COR-L47 (cell line): Measurements from ENCODE around the gene MYPN.

Source experiments
- DNase-seq: peaks from one replicate; lab custom pipeline; 2025; lab: John Stamatoyannopoulos, UW

MYPN gene

DNA sequence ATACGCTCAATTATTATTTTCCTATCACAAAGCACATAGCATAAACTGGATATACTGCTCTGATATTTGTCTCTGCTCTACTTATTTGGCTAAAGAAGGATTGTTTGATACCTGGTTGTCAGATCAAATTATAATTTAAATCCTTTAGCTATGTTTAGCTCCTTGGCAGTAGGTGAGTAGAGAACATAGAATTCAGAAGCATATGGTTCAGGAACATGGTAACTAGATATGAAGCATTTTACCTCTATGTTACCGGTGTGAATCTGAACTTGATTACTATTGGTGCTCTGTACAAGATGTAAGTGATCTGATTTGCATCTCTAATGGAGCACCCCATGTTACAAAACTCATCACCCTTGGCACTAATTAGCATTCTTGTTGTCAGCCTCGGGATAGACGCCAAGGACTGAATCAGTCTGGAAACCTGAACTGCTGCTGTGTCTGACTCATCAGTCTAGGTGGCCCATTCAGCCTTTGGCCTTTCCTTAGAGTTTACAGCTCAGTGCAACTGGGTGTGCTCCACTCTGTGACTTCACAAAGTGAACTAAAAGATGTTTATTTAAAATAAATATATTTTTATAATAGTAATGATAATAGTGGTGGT lies 12.3 kb upstream of the MYPN start:
- DNase-seq: peak; percentile 6

DNA sequence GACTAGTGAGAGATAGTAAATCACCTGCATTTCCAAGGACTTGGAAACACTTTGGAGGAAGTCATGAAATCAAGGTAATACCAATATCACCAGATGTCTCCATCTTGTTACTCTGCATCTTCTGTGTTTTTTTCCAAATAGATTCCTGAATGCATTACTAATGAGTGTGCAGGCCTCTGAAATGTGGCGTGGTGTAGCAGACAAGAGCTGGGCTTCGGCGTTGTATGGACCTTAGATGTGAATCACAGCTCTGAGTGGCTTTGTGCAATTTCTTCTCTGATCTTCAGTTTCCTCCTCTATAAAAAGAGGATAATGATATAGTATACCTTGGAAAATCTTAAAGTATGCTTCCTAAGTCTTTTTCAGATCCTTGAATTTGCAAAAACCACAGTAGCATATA lies 9.6 kb upstream of the MYPN start:
- no peak for DNase-seq

DNA sequence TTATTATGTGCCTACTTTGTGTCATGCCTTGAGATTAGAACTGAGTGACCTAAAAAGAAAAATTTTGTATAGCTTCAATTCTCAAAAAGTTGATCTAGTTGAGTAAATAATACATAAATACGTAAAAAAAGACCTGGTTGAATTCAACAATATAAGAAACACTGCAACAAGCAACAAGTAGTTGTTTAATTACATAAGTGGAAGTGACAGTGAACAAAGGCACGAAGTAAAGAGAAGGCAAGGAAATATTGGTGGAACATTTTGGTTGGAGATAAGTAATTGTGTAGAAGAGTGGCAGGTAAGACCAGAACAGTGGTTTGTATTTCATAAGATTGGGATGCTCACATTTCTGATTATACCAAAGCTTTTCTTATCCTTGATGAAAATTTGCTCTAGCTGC lies 8.2 kb upstream of the MYPN start:
- DNase-seq: no peak

DNA sequence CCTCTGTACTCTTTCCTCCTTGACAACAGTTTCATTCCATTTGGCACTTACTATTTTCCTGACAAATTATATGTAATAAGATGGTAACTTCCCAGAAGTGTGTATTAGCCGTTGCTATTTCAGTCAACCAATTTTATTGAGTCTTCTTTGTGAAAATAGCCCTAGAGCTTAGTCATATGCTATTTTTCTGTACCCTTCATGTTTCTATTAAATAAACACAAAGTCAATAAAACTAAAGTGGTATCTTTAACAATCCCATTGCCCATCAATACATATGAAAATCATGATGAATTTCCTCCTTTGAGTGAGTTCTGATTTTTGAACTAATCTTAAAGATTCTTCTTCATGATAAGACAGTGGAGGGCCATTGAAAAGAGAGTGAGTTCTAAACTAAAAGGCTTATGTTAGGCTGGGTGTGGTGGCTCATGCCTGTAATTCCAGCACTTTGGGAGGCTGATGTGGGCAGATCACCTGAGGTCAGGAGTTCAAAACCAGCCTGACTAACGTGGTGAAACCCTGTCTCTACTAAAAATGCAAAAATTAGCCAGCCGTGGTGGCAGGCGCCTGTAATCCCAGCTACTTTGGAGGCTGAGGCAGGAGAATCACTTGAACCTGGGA lies 5.9 kb upstream of the MYPN start:
- DNase-seq: no peak

DNA sequence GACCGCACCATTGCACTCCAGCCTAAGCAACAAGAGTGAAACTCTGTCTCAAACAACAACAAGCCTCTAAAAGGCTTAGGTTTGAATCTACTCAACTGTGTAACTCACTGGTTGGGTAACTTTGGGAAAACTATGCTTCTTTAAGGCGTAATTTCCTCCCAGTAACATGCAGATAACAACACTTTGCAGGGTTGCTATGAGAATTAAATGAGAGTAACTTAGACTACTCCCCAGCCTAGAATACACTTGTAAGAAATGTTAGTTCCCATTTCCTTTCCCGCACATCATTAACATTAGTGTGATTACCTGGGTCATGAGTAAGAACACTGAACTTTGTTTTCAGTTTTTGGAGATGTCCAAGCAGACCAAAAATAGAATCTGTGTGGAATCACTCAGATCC lies 5.4 kb upstream of the MYPN start:
- no peak for DNase-seq

DNA sequence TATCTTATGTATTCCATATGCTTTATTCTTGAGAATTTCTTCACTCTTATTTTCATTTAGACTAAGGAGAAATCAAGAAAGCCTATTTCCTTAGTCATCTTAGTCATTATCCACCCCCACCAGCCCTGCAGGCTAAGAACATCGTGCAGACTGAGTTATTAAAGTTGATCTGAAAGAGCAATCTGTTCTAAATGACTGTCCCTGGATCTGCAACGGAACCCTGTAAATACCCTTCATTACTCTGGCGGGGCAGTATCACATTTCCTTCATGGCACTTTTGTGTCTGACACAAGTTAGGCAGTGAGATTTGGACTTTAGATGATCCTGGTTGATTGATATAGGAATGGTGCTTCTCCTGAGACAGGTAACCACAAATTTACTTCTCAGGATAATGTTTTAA lies 3.5 kb upstream of the MYPN start:
- DNase-seq: no peak

DNA sequence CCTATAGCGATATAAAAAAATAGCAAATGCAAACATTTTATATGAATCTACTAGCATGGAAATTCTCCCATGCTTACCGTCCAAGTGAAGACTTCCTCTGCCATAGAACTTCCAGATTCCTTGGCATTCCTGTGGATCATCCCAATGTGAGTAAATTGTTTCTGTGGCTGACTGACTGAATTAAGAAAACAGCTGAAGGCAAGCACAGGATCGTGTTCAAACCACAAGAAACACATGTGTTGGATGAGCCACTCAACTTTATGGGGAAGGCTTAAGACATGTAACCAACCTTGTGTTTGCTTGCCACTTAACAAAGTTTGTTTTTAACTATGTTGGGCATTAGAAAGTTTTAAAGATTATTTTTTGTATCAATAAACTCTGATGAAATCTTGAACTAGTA lies 2.6 kb upstream of the MYPN start:
- no peak for DNase-seq

DNA sequence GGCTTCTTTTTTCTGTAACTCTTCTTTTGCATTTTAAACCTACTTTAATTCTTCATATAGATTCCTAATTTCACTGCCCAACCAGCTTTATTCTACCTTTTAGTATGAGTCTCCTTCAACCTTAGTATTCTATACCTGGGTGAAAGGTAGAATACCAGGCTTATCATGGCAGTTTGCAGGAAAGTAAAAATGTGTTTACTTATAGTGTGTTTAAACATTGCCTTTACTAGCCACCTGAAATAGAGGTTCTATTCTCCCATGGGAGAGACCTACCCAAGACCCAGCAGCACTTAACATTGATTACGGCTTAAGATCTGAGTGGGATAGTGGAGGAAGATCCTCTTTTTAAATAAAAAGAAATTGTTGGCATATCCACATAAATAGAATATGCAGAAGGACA lies 1.6 kb upstream of the MYPN start:
- DNase-seq: no peak

DNA sequence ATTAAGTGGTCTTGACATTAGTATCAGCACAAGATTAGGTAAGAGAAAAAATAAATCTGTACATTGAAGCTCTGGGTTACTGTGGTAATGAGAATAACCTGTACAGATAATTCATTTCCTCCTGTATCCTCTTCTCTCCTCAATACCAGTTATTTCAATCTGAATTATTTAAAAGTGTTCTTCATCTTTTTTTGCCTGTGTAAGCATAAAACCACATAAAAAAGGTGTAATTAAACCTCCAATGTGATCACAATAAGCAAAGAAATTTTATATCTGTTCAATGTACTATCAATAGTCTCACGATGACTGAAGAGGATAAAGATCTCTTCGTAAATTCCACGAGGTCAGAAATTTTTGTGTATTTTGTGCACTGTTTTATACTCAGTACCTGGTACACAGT lies 1.2 kb upstream of the MYPN start:
- no peak for DNase-seq

DNA sequence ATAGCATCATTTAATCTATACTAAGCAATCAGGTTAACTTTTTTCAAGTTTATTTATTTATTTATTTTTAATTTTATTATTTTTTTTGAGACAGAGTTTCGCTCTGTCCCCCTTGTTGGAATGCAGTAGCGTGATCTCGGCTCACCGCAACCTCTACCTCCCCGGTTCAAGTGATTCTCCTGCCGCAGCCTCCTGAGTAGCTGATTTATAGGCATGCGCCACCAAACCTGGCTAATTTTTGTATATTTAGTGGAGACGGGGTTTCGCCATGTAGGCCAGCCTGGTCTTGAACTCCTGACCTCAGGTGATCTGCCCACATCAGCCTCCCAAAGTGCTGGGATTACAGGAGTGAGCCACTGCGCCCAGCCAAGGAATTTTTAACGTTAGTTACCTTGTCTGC lies 635 bp upstream of the MYPN start:
- DNase-seq: no peak

DNA sequence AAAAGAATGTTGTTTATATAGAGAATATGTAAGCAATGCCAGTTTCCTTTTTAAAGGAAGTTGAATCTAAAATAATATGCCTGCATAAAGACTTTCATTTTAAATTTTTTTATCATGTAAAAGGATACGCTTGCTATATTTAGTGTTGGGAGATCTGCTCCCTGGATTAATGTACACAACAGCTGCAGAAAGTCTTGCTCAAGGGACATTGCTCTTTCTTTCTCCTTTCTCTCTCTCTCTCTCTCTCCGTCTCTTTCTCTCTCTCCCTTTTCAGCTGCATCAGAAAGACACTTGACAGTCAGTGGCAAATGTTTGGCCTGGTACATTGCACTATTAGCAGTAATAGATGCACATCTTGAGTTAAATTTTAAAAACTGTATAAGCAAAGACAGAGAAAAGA lies 739 bp downstream of the MYPN start:
- DNase-seq: no peak

DNA sequence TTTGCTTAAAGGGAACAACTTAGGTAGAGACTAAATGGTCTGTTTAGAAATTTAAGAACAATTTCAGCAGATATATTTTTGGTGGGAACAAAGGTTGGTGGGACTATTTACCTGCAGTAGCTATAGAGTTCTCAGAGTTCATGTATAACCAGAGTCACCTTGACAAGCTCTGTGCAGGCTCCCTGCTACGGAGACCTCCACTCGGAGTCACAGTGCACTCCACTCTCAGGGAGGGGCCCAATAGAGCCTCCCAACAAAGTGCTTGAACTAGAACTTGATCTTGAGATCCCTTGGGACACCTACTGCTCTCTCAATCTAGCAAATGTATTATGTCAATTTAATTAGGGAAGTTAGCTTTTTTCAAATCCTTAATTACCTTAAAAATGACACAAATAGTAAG lies 2.3 kb downstream of the MYPN start:
- no peak for DNase-seq

DNA sequence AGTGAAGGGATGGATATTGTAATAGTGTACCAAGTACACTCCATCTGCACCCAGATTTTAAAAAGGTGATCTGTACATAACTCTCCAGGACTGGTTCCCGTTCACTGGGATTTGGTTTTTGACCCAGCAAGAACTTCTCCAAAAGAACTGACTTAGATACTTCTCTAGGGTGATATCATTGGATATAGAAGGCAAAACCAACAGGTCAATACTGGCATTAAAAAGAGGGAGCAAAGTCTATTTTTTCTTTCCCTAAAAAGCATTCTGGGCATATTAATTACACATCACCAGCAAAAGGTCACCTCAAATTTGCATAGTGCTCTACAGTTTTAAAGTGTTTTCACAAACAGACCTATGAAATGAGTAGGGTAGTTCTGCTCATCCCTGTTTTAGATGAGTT lies 3.5 kb downstream of the MYPN start:
- DNase-seq: no peak

DNA sequence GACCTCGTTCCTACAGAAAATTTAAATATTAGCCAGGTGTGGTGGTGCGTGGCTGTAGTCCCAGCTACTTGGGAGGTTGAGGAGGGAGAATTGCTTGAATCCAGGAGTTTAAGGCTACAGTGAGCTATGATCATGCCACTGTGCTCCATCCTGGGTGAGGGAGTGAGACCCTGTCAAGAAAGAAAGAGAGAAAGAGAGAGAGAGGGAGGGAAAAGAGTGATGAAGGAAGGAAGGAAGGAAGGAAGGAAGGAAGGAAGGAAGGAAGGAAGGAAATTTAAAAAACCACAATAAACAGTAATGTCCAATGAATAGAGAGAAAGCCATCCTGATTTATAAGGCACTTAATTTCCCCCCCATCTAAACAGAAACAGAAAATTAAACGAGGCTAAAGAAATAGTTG lies 9.4 kb downstream of the MYPN start:
- no peak for DNase-seq

DNA sequence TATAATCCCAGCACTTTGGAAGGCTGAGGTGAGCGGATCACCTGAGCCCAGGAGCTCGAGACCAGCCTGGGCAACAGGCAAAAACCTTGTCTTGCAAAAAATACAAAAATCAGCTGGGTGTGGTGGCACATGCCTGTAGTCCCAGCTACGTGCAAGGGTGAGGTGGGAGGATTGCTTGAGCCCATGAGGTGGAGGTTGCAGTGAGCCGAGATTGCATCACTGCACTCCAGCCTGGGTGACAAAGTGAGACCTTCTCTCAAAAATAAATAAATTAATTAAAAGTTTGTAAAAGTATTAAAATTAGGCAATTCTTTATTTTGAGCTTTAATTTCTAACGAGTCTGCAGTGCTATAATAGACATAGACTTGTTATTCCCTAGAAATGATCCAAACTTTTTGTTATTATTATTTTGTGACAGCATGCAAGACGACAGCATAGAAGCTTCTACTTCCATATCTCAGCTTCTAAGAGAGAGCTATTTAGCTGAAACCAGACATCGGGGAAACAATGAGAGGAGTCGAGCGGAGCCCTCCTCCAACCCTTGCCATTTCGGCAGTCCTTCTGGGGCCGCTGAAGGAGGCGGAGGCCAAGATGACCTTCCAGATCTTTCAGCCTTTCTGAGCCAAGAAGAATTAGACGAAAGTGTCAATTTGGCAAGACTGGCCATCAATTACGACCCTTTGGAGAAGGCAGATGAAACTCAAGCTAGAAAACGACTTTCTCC lies 11.9 kb downstream of the MYPN start:
- DNase-seq: no peak

DNA sequence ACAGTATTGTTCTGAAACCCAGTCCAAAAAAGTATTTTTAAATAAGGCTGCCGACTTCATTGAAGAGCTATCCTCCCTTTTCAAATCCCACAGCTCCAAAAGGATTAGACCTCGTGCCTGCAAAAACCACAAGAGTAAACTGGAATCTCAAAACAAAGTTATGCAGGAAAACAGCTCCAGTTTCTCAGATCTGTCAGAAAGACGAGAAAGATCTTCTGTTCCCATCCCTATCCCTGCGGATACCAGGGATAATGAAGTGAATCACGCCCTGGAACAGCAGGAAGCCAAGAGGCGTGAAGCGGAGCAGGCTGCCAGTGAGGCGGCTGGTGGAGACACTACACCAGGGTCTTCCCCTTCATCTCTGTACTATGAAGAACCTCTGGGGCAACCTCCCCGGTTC lies 12.6 kb downstream of the MYPN start:
- no peak for DNase-seq

DNA sequence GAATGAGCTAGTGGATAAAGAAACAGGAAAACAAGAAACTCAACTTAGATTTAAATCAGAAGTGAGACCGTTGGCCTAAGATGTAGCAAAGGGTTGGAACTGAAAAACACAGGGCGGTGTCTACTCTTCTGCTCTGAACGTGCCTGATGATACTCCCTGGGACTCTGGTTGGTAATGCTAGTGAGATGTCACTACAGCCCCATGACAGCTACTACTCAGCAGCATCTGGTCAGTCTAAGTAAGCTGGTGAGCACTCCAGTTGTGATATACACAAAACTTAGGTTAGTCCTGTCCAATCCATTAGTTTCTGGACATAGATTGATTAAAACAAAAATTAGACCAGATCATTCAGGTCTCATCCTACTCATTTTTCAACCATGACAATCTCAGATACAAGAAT lies 15.4 kb downstream of the MYPN start:
- no peak for DNase-seq

DNA sequence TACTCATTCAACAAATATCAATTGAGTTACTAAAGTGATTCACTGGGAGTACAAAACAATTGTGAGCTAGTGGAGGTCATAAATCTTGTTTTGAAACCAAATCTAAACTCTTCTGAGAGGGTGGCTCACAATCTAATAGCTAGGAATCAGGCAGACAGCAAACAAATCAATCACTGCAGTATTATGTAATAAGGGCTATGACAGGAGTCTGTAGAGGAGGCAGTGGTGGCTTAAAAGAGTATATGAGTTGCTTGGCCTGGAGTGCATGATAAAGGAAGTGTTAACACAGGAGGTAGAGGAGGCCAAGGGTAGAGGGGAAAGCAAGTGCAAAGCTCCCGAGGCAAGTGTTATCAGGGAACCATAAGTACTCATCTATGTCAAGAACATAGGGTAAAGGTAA lies 16.5 kb downstream of the MYPN start:
- no peak for DNase-seq

DNA sequence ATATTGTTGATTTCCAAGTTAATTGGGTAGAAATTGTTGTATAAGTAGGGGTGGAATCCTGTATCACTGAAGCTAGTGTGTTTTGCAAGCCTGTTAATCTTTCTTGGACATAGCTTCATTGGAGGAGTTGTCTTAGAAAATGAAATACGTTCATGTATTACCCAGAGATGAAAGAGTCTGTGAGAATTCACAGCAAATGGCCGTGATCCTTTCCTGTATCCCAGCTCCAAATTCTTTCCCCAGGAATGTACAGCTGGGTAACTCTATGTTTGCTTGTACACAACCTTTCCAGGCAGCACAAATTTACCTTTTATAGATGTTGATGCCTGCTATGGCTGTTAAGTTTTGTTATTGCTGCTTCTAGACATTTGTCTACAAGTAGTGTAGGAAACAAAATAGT lies 18.7 kb downstream of the MYPN start:
- DNase-seq: no peak

DNA sequence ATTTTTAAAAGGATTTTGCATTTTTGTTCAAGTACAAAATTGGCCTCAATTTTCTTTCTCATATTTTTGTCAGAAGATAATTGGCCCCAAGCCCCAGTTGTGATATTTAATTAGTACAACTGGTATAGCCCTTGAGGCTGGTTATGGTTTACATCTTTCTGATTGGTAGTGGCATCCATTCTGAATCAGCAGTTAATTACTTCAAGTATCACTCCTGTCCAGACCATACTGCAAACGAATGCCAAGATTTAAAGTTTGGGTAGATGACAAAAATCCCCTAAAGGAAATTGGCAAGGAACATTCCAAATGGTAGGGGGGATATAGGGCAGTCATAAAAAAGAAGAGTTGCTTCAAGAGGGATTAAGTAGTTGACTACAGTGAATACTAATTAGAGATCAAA lies 23.1 kb downstream of the MYPN start:
- no peak for DNase-seq

DNA sequence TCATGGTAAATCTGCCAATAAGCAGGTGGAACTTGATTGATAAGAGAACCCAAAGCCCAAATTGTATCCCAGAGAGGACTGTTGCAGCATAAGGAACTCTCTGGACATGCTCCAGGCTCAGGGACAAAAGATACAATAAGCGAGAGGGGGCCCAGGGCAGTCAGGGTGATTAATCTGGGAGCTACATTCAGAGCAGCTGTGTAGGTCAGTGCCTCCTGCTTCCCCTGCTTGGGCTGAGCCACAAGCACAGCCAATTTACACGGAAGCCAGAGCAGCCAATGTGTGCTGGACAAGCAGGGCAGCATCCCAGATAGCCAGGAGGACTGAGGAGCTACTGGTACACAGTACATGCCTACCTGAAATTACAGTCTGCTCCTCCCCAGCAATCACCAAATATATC lies 24.2 kb downstream of the MYPN start:
- no peak for DNase-seq

DNA sequence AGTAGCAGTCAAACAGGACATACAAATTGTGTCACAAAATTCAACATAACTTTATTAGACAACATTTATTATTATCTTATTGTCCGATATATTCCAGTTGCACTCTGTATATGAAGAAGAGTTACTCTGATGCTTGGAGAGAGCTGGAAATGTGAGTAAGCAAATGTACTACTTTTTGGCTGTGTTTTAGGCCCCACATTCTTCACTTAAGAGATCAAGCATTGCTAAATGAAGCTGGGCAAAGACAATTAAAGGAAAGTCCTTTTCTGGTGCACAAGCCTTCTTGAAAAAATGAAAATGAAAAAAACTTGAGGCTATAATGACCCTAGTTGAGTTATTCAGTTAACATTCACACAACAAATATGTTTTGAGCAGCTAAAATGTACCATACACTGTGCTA lies 26.1 kb downstream of the MYPN start:
- DNase-seq: no peak

DNA sequence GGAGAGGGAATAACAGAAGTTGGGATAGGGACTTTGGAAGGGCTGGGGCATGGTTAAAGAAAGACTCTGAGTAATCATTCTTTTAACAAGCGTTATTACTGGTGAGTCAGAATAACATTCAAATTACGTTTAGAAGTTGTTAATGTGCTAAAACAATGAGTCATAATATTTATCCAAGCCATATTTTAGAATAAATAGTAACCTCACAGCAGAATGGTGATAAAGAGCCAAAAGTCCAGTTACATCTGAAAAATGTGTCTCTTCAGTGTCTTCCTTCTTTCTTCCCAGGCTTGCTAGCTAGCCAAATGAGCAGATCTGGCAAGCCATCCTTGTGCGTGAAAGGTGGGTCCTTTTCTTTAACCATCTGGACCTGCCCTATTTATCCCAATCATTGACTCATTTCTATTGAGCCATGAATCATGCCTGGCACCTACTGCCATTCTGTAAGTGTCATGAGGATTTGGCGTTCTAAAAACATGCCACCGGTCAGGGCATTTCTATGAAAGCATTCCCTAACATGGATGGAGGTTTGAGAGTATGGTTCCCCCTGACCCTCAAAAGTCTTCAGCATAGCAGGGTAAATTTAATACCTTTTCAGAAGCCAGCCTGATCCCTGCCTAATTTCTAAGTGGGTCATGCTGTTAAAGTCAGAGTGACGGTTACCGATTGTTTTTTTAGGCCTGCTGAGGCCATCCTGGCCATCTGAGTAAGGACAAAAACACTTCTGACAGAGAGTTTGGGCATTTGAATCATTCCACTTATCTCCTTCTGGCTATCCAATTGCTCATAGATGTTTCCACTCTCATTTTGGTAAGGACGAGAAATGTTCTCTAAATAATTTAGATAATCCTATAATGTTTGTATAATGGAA lies 26.9 kb downstream of the MYPN start:
- no peak for DNase-seq
